Cardiac muscle cell (in vitro differentiated cells and primary cell): ENCODE results near the gene ADAP2. TPM values are rescaled to one million over a fixed set of nuclear protein-coding genes. Genes with fewer than 3 reads are reported as not detected.
A peak's percentile ranks its signal among the peaks of the same experiment; 100 is the strongest.
"Not testable (repeated sequence)": the region's sequence is repeated elsewhere in the genome, so short reads cannot be mapped to it uniquely, and the experiment has no call there.

Source experiments
- DNase-seq, 2 donors: peaks; one replicate each; pipeline versions ENCODE4 v3.0.0 to v3.0.0-alpha.2; 2010 to 2017; ENCODE audit warnings: low read depth in 1 of 2, low spot score in 1 of 2
- H3K27ac ChIP-seq: fragments of 200-600 bp; sonication (generic); 2 replicates; pipeline ENCODE4 v1.5.1; 2016
- H3K27me3 ChIP-seq: fragments of 200-600 bp; sonication (generic); 2 replicates; pipeline ENCODE4 v1.6.0; 2016; ENCODE audit warnings: control low read depth
- H3K36me3 ChIP-seq: fragments of 200-600 bp; sonication (generic); 2 replicates; pipeline ENCODE4 v1.5.1; 2016; ENCODE audit warnings: control low read depth
- H3K4me1 ChIP-seq: fragments of 200-600 bp; sonication (generic); 2 replicates; pipeline ENCODE4 v1.8.1; 2017; ENCODE audit warnings: low read depth, mild to moderate bottlenecking, mixed run types
- H3K4me3 ChIP-seq: fragments of 200-600 bp; sonication (generic); 2 replicates; pipeline ENCODE4 v1.5.1; 2016; ENCODE audit warnings: mild to moderate bottlenecking
- H3K9me3 ChIP-seq: fragments of 200-600 bp; sonication (generic); 2 replicates; pipeline ENCODE4 v1.5.1; 2017; ENCODE audit warnings: low read depth, mild to moderate bottlenecking, control low read depth
- CTCF ChIP-seq: IDR thresholded peaks from 2 replicates; pipeline ENCODE4 v1.5.1; 2012; ENCODE audit warnings: low read depth, mild to moderate bottlenecking, low read length
- polyA plus RNA-seq: library from polyadenylated mRNA; unstranded; fragments of >200 nt; fragmentation: Nextera tagmentation; extraction: Ambion mirVana; gene quantifications from 2 replicates; pipeline ENCODE4 v1.2.1, GENCODE V29; 2016
- total RNA-seq: library from RNA; depleted of rRNA; stranded (reverse); fragments of >200 nt; gene quantifications from 2 replicates; pipeline ENCODE4 v1.2.3, GENCODE V29; 2016

ADAP2 gene
- total and polyA plus RNA-seq, 2 experiments from 2014 or later: 0.71 to 1.0 TPM

GRCh38 chr17:30958187-30958586 lies 36.4 kb downstream of the ADAP2 start:
- no peaks in the 10 kb centered on the region for H3K27me3 ChIP-seq
- H3K9me3 ChIP-seq: no peaks in the 10 kb centered on the region
- peak in 1 of 2 donors; percentile 43 for DNase-seq
- no peak overlapping the region for H3K27ac ChIP-seq
- no peak for TF ChIP-seq CTCF
- H3K4me3 ChIP-seq: no peak overlapping the region
- no peaks in the 10 kb centered on the region for H3K36me3 ChIP-seq
- H3K4me1 ChIP-seq: no peaks in the 10 kb centered on the region

DNA sequence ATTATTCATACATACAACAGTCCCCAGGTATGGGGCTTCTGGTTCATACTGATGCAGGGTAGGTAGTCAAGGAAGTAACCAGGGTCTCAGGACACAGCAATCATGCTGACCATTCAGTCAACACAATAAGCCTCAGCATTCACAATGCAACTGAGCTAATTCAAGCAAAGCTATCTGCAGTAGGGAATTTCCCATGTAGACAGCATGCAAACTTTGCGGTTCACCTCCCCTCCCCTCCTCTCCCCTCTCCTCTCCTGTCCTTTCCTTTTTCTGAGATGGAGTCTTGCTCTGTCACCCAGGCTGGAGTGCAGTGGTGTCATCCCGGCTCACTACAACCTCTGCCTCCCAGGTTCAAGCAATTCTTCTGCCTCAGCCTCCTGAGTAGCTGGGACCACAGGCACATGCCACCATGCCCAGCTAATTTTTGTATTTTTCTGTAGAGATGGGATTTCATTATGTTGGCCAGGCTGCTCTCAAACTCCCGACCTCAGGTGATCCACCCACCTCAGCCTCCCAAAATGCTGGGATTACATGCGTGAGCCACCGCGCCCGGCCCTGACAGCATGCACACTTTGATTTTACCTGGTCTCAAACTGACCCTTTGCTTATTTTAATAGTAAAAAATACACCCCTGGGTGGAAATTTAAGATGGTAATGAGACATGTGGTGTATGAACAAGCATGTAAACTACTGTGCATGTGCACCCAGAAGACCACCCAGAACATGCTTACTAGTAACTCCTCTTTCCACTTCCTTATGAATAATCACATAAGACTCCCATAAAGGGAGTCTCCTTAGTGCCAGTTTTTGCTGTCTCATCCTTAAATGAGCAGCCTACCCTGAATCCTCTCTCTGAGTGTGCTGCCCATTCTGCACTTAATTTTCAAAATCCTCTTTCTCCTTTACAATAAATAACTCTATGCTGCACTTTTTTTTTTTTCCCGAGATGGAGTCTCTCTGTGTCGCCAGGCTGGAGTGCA lies 39.8 kb downstream of the ADAP2 start:
- no peak overlapping the region for H3K4me3 ChIP-seq
- TF ChIP-seq CTCF: no peak
- no peak for DNase-seq
- no peaks in the 10 kb centered on the region for H3K36me3 ChIP-seq
- no peak overlapping the region for H3K27ac ChIP-seq
- H3K9me3 ChIP-seq: no peaks in the 10 kb centered on the region
- no peaks in the 10 kb centered on the region for H3K4me1 ChIP-seq
- H3K27me3 ChIP-seq: no peaks in the 10 kb centered on the region

- not testable (repeated sequence) for H3K4me1 ChIP-seq, H3K4me3 ChIP-seq, H3K9me3 ChIP-seq, H3K27me3 ChIP-seq, H3K36me3 ChIP-seq, DNase-seq, H3K27ac ChIP-seq
These were observed 42.6 kb downstream of the ADAP2 start for GRCh38 chr17:30964312-30964711.

- no peak overlapping the region for H3K4me3 ChIP-seq
- H3K27me3 ChIP-seq: no peaks in the 10 kb centered on the region
- no peak for DNase-seq
- no peaks in the 10 kb centered on the region for H3K4me1 ChIP-seq
- no peak overlapping the region for H3K27ac ChIP-seq
- TF ChIP-seq CTCF: no peak
- H3K36me3 ChIP-seq: no peaks in the 10 kb centered on the region
- no peaks in the 10 kb centered on the region for H3K9me3 ChIP-seq
These were observed 43.1 kb downstream of the ADAP2 start for GRCh38 chr17:30964876-30965275.

- Histone ChIP-seq H3K36me3 (no peaks in the 10 kb centered on the region), H3K27ac (no peak overlapping the region), H3K4me3 (no peak overlapping the region), H3K4me1 (no peaks in the 10 kb centered on the region), H3K9me3 (no peaks in the 10 kb centered on the region), H3K27me3 (peaks cover 6% of the 10 kb centered on the region)
- DNase-seq: no peak
- TF ChIP-seq CTCF: no peak
These were observed 43.9 kb downstream of the ADAP2 start for GRCh38 chr17:30965686-30966085.

GRCh38 chr17:30967911-30968310 lies 46.2 kb downstream of the ADAP2 start:
- H3K4me1 ChIP-seq: not testable (repeated sequence)

More at GRCh38 chr17:30967911-30968310, 46.2 kb downstream of the ADAP2 start:
- H3K27me3 ChIP-seq, DNase-seq, H3K27ac ChIP-seq, H3K4me3 ChIP-seq, H3K36me3 ChIP-seq, H3K9me3 ChIP-seq: not testable (repeated sequence)
